Measurements from ENCODE around the gene ACE.
A peak's percentile ranks its signal among the peaks of the same experiment; 100 is the strongest.

ACE gene

GRCh38 chr17:63489291-63489690 is 12.4 kb downstream of the ACE start:
- no peak for ATAC-seq
- H3K4me1 Mint-ChIP-seq = no peaks in the 10 kb centered on the region
- H3K4me3 Mint-ChIP-seq = no peak overlapping the region
- no peak overlapping the region for H3K27ac Mint-ChIP-seq
- H3K36me3 Mint-ChIP-seq (ENCODE audit: low read depth) = no peaks in the 10 kb centered on the region
- no peaks in the 10 kb centered on the region for H3K9me3 Mint-ChIP-seq
- no peaks in the 10 kb centered on the region for H3K27me3 Mint-ChIP-seq
- no peak for DNase-seq

- H3K27ac Mint-ChIP-seq = no peak overlapping the region
Observed at GRCh38 chr17:63490329-63490728, 13.5 kb downstream of the ACE start.

GRCh38 chr17:63490858-63491400 is 14.1 kb downstream of the ACE start:
- Mint-ChIP-seq H3K4me1 (no peaks in the 10 kb centered on the region), H3K27ac (no peak overlapping the region), H3K27me3 (no peaks in the 10 kb centered on the region), H3K9me3 (no peaks in the 10 kb centered on the region), H3K4me3 (no peak overlapping the region), H3K36me3 (ENCODE audit: low read depth) (no peaks in the 10 kb centered on the region)
- no peak for ATAC-seq
- DNase-seq = no peak

More at GRCh38 chr17:63490329-63490728, 13.5 kb downstream of the ACE start:
- Mint-ChIP-seq H3K27me3 (no peaks in the 10 kb centered on the region), H3K36me3 (ENCODE audit: low read depth) (no peaks in the 10 kb centered on the region), H3K4me3 (no peak overlapping the region), H3K9me3 (no peaks in the 10 kb centered on the region), H3K4me1 (no peaks in the 10 kb centered on the region)
- no peak for ATAC-seq
- no peak for DNase-seq

GRCh38 chr17:63491413-63491812 is 14.6 kb downstream of the ACE start:
- H3K36me3 Mint-ChIP-seq (ENCODE audit: low read depth) = no peaks in the 10 kb centered on the region
- no peaks in the 10 kb centered on the region for H3K9me3 Mint-ChIP-seq
- no peak overlapping the region for H3K4me3 Mint-ChIP-seq
- H3K4me1 Mint-ChIP-seq = no peaks in the 10 kb centered on the region
- no peak overlapping the region for H3K27ac Mint-ChIP-seq
- ATAC-seq = no peak
- DNase-seq = no peak
- H3K27me3 Mint-ChIP-seq = no peaks in the 10 kb centered on the region

- Mint-ChIP-seq H3K36me3 (ENCODE audit: low read depth) (no peaks in the 10 kb centered on the region), H3K9me3 (no peaks in the 10 kb centered on the region), H3K4me1 (no peaks in the 10 kb centered on the region), H3K27ac (no peak overlapping the region), H3K27me3 (no peaks in the 10 kb centered on the region), H3K4me3 (no peak overlapping the region)
- DNase-seq (no peak), ATAC-seq (no peak)
Observed at GRCh38 chr17:63491977-63492618, 15.2 kb downstream of the ACE start.

- Mint-ChIP-seq H3K27me3 (no peaks in the 10 kb centered on the region), H3K27ac (no peak overlapping the region), H3K4me3 (no peak overlapping the region), H3K9me3 (no peaks in the 10 kb centered on the region), H3K36me3 (ENCODE audit: low read depth) (no peaks in the 10 kb centered on the region), H3K4me1 (no peaks in the 10 kb centered on the region)
- ATAC-seq = no peak
- DNase-seq = no peak
Observed at GRCh38 chr17:63492940-63493339, 16.1 kb downstream of the ACE start.

- no peak for DNase-seq
- no peak for ATAC-seq
- H3K27ac Mint-ChIP-seq = no peak overlapping the region
- no peaks in the 10 kb centered on the region for H3K9me3 Mint-ChIP-seq
- no peak overlapping the region for H3K4me3 Mint-ChIP-seq
- no peaks in the 10 kb centered on the region for H3K36me3 Mint-ChIP-seq (ENCODE audit: low read depth)
- no peaks in the 10 kb centered on the region for H3K27me3 Mint-ChIP-seq
- H3K4me1 Mint-ChIP-seq = no peaks in the 10 kb centered on the region
Observed at GRCh38 chr17:63493411-63493810, 16.6 kb downstream of the ACE start.

GRCh38 chr17:63494300-63494928 is 17.6 kb downstream of the ACE start:
- Mint-ChIP-seq H3K4me1 (no peaks in the 10 kb centered on the region), H3K4me3 (no peak overlapping the region), H3K36me3 (ENCODE audit: low read depth) (no peaks in the 10 kb centered on the region), H3K27me3 (no peaks in the 10 kb centered on the region), H3K27ac (no peak overlapping the region), H3K9me3 (no peaks in the 10 kb centered on the region)
- no peak for ATAC-seq
- no peak for DNase-seq

GRCh38 chr17:63495491-63495890 is 18.6 kb downstream of the ACE start:
- Mint-ChIP-seq H3K9me3 (no peaks in the 10 kb centered on the region), H3K27ac (no peak overlapping the region), H3K27me3 (no peaks in the 10 kb centered on the region), H3K36me3 (ENCODE audit: low read depth) (no peaks in the 10 kb centered on the region), H3K4me1 (no peaks in the 10 kb centered on the region), H3K4me3 (no peak overlapping the region)
- no peak for ATAC-seq
- no peak for DNase-seq

GRCh38 chr17:63496177-63496576 is 19.3 kb downstream of the ACE start:
- Mint-ChIP-seq H3K27me3 (peaks cover 2% of the 10 kb centered on the region), H3K4me3 (no peak overlapping the region), H3K9me3 (no peaks in the 10 kb centered on the region), H3K36me3 (ENCODE audit: low read depth) (no peaks in the 10 kb centered on the region), H3K27ac (no peak overlapping the region), H3K4me1 (no peaks in the 10 kb centered on the region)
- DNase-seq = no peak
- ATAC-seq = no peak

- H3K4me3 Mint-ChIP-seq = no peak overlapping the region
- no peaks in the 10 kb centered on the region for H3K9me3 Mint-ChIP-seq
- DNase-seq (no peak), ATAC-seq (no peak)
- H3K27me3 Mint-ChIP-seq = peaks cover 7% of the 10 kb centered on the region
- H3K36me3 Mint-ChIP-seq (ENCODE audit: low read depth) = no peaks in the 10 kb centered on the region
- no peak overlapping the region for H3K27ac Mint-ChIP-seq
- no peaks in the 10 kb centered on the region for H3K4me1 Mint-ChIP-seq
Observed at GRCh38 chr17:63496663-63497400, 20.0 kb downstream of the ACE start.

GRCh38 chr17:63497708-63498483 is 21.0 kb downstream of the ACE start:
- no peak overlapping the region for H3K27ac Mint-ChIP-seq
- no peak for ATAC-seq

GRCh38 chr17:63498626-63499195 is 21.9 kb downstream of the ACE start:
- no peaks in the 10 kb centered on the region for H3K4me1 Mint-ChIP-seq
- H3K36me3 Mint-ChIP-seq (ENCODE audit: low read depth) = no peaks in the 10 kb centered on the region
- no peak overlapping the region for H3K4me3 Mint-ChIP-seq
- H3K27me3 Mint-ChIP-seq = peaks cover 13% of the 10 kb centered on the region
- DNase-seq (no peak), ATAC-seq (no peak)
- H3K9me3 Mint-ChIP-seq = no peaks in the 10 kb centered on the region
- H3K27ac Mint-ChIP-seq = no peak overlapping the region

More at GRCh38 chr17:63497708-63498483, 21.0 kb downstream of the ACE start:
- Mint-ChIP-seq H3K27me3 (peaks cover 8% of the 10 kb centered on the region), H3K36me3 (ENCODE audit: low read depth) (no peaks in the 10 kb centered on the region), H3K4me1 (no peaks in the 10 kb centered on the region), H3K4me3 (no peak overlapping the region), H3K9me3 (no peaks in the 10 kb centered on the region)
- DNase-seq = peak; percentile 8

All from activated naive CD8-positive, alpha-beta T cell treated with anti-CD3 and anti-CD28 coated beads, Interleukin-2, amount 50 U/mL, for 24 hours (primary cell).